Duodenal mucosa (tissue), 2 donors: Measurements from ENCODE around the gene COA3.
A peak's percentile ranks its signal among the peaks of the same experiment; 100 is the strongest.

ENCODE experiments used
- H3K27ac ChIP-seq: one replicate; pipeline ENCODE4 v1.7.0; 2013; ENCODE audit warnings: low read depth, low read length
- H3K27me3 ChIP-seq, 2 donors: one replicate each; pipeline ENCODE4 v1.7.0; 2013; ENCODE audit warnings: low read length in 2 of 2, control low read depth in 1 of 2; ENCODE audit not compliant: insufficient read depth in 2 of 2, control insufficient read depth in 1 of 2
- H3K36me3 ChIP-seq, 2 donors: one replicate each; pipeline ENCODE4 v1.7.0; 2013; ENCODE audit warnings: low read length in 2 of 2, control low read depth in 1 of 2; ENCODE audit not compliant: insufficient read depth in 2 of 2, control insufficient read depth in 1 of 2
- H3K4me1 ChIP-seq, 2 donors: one replicate each; pipeline ENCODE4 v1.7.0; 2013; ENCODE audit warnings: low read length in 2 of 2, control low read depth in 1 of 2; ENCODE audit not compliant: insufficient read depth in 2 of 2, control insufficient read depth in 1 of 2
- H3K4me3 ChIP-seq, 2 donors: one replicate each; pipeline ENCODE4 v1.7.0; 2013; ENCODE audit warnings: low read length in 2 of 2, low read depth in 1 of 2
- H3K9ac ChIP-seq, 2 donors: one replicate each; pipeline ENCODE4 v1.7.0; 2013; ENCODE audit warnings: low read length in 2 of 2, low read depth in 1 of 2
- H3K9me3 ChIP-seq, 2 donors: one replicate each; pipeline ENCODE4 v1.7.0; 2013; ENCODE audit warnings: low read length in 2 of 2, control low read depth in 1 of 2; ENCODE audit not compliant: control insufficient read depth in 1 of 2

Gene COA3

DNA sequence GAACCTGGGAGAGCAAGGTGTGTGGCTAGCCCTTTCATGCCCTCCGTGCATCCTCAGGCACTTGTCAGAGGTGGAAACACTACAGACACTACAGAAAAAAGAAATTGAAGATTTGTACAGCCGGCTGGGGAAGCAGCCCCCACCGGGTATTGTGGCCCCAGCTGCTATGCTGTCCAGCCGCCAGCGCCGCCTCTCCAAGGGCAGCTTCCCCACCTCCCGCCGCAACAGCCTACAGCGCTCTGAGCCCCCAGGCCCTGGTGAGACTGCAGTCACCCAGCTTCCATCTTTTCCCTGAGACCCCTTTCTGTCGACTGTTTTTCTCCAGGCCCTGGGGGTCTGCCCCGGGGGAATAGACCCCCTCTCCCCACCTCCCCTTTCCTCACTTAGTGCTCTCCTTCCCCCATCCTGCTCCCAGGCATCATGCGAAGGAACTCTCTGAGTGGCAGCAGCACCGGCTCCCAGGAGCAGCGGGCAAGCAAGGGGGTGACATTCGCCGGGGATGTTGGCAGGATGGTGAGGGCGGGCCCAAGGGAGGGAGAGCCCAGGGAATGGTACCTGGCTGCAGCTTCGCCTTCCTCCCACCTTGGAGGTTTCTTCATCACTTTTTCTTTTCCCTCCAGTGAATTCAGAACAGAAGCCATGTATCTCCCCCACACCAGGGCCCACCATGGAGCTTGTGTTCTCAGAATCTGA lies 2.3 kb downstream of the COA3 start:
- peaks cover 7 to 10% of the 10 kb centered on the region in 2 donors for H3K36me3 ChIP-seq
- H3K4me1 ChIP-seq: peaks cover 20 to 29% of the 10 kb centered on the region in 2 donors
- peak overlapping the region; percentile 71 for H3K27ac ChIP-seq
- no peaks in the 10 kb centered on the region for H3K27me3 ChIP-seq
- H3K4me3 ChIP-seq: peak overlapping the region; percentile 24 to 93
- H3K9me3 ChIP-seq: no peaks in the 10 kb centered on the region
- peak overlapping the region in 1 of 2 donors; percentile 98 for H3K9ac ChIP-seq

DNA sequence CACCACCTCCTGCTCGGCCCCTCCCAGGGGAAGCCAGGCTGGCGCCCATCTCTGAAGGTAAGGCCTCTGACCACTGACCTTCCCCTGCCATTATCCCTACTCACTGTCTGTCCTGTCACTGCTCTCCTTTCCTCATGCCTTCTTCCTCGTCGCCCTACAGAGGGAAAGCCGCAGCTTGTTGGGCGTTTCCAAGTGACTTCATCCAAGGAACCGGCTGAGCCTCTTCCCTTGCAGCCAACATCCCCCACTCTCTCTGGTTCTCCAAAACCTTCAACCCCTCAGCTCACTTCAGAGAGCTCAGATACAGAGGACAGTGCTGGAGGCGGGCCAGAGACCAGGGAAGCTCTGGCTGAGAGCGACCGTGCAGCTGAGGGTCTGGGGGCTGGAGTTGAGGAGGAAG lies 3.0 kb downstream of the COA3 start:
- H3K4me3 ChIP-seq: no peak overlapping the region
- H3K9me3 ChIP-seq: no peaks in the 10 kb centered on the region
- peaks cover 20 to 29% of the 10 kb centered on the region in 2 donors for H3K4me1 ChIP-seq
- H3K36me3 ChIP-seq: peaks cover 7 to 10% of the 10 kb centered on the region in 2 donors
- peak overlapping the region in 1 of 2 donors; percentile 14 for H3K9ac ChIP-seq
- no peaks in the 10 kb centered on the region for H3K27me3 ChIP-seq
- no peak overlapping the region for H3K27ac ChIP-seq

DNA sequence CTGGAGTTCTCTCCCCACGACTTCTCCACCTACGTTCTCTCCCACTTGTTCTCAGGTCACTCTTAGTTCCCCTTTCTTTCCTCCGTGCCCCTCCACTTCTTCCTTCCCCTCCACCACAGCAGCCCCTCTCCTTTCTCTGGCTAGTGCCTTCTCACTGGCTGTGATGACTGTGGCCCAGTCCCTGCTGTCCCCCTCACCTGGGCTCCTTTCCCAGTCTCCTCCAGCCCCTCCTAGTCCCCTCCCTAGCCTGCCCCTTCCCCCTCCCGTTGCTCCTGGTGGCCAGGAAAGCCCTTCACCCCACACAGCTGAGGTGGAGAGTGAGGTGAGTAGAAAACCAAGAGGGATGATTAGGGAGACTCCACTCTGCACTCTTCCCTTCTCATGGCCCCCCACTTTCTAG lies 3.4 kb downstream of the COA3 start:
- H3K27ac ChIP-seq: no peak overlapping the region
- no peaks in the 10 kb centered on the region for H3K27me3 ChIP-seq
- peaks cover 20 to 29% of the 10 kb centered on the region in 2 donors for H3K4me1 ChIP-seq
- H3K9me3 ChIP-seq: no peaks in the 10 kb centered on the region
- peaks cover 7 to 10% of the 10 kb centered on the region in 2 donors for H3K36me3 ChIP-seq
- H3K9ac ChIP-seq: peak overlapping the region in 1 of 2 donors; percentile 14
- no peak overlapping the region for H3K4me3 ChIP-seq

DNA sequence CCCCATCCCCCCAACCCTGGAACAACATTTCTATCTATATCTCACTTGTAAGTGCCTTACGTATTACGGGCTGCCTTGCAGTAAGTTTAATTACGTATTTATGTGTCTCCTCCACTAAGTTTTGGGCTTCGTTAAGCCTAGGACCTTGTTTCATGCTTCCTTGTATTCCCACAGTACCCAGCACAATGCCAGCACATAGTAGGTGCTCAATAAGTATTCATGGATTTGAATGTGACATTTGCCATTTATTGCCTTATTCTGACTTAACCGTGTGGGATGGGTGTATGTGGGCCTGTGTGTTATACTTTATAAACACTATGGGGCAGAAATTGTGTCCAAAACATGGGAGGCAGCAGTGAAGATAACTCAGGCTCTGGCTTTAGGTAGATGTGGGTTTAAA lies 6.0 kb downstream of the COA3 start:
- no peak overlapping the region for H3K4me3 ChIP-seq
- H3K4me1 ChIP-seq: peaks cover 20 to 22% of the 10 kb centered on the region in 2 donors
- H3K27ac ChIP-seq: no peak overlapping the region
- H3K9ac ChIP-seq: no peak overlapping the region
- no peaks in the 10 kb centered on the region for H3K27me3 ChIP-seq
- peaks cover 7 to 10% of the 10 kb centered on the region in 2 donors for H3K36me3 ChIP-seq
- H3K9me3 ChIP-seq: no peaks in the 10 kb centered on the region

DNA sequence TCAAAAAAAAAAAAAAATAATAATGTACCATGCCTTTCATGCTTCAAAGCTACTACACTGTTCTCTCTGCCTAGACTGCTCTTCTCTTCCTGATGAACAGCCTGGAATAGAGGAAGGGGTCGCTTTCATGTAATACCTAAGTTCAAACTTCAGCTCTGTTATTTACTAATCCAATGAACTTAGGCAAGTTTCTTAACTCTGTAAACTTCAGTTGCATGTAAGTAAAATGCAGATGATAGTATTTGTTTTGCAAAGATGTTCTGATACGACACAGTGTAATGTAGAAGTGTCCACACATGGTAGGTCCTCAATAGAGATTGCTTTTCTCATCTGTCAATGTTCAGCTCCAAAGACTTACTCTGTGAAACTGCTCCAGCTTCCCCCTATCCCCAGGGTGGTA lies 6.6 kb downstream of the COA3 start:
- H3K4me3 ChIP-seq: no peak overlapping the region
- peaks cover 6 to 10% of the 10 kb centered on the region in 2 donors for H3K36me3 ChIP-seq
- H3K4me1 ChIP-seq: peaks cover 16% of the 10 kb centered on the region in 2 donors
- H3K9me3 ChIP-seq: no peaks in the 10 kb centered on the region
- H3K27me3 ChIP-seq: no peaks in the 10 kb centered on the region
- H3K27ac ChIP-seq: no peak overlapping the region
- no peak overlapping the region for H3K9ac ChIP-seq

DNA sequence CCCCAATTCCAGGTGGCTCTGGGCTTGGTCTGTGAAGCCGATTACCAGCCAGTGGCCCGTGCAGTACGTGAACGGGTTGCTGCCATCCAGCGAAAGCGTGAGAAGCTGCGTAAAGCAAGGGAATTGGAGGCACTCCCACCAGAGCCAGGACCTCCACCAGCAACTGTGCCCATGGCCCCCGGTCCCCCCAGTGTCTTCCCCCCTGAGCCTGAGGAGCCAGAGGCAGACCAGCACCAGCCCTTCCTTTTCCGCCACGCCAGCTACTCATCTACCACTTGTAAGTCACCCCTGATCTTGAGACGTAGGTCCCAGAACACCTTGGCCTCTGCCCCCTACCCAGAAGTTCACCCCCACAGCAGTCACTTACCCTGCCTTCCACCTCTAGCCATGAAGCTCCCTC lies 11.2 kb downstream of the COA3 start:
- Histone ChIP-seq H3K9ac (no peak overlapping the region), H3K9me3 (no peaks in the 10 kb centered on the region), H3K4me1 (peaks cover 8 to 9% of the 10 kb centered on the region in 2 donors), H3K36me3 (no peaks in the 10 kb centered on the region), H3K4me3 (no peak overlapping the region), H3K27me3 (peaks cover 21 to 22% of the 10 kb centered on the region in 2 donors), H3K27ac (no peak overlapping the region)

DNA sequence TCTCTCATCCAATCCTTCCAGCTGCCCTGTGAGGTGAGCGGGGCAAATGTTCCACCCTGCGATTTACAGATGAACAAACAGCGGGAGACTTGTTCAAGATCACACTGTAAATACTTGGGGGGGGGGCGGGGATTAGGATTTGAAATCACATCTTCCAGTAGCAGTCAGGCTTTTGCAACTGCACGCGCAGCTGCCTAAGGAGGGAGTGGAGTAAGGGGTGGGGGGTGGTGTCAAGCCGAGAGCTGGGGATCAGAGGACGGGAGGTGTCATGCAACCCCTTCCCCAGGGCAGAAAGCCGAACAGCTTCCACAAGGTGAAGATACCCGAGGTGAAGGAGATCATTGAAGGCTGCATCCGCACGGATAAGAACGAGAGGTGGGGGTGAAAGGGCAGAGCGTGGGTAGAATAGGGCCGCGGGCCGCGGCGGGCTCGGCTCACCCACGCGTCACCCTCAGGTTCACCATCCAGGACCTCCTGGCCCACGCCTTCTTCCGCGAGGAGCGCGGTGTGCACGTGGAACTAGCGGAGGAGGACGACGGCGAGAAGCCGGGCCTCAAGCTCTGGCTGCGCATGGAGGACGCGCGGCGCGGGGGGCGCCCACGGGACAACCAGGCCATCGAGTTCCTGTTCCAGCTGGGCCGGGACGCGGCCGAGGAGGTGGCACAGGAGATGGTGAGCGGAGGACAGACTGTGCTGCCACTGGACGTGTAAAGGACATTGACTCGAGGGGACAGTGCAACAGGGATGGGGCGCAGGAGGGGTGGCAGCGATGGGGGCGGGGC lies 13.5 kb downstream of the COA3 start:
- Histone ChIP-seq H3K4me1 (peaks cover 10 to 12% of the 10 kb centered on the region in 2 donors), H3K4me3 (no peak overlapping the region), H3K27me3 (peaks cover 31 to 33% of the 10 kb centered on the region in 2 donors), H3K9ac (no peak overlapping the region), H3K36me3 (no peaks in the 10 kb centered on the region), H3K27ac (no peak overlapping the region), H3K9me3 (no peaks in the 10 kb centered on the region)

DNA sequence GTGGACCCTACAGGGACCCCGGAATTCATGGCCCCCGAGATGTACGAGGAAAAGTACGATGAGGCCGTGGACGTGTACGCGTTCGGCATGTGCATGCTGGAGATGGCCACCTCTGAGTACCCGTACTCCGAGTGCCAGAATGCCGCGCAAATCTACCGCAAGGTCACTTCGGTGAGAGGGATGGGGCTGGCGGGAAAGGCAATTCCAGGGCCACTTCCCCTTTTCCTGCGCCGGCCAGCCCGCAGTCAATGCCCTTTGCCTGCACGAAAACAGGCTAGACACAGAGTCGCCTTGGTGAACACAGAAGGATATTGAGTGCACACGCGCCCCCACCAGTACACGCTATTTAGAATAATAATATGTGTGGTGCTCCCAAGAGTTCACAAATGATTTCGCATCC lies 14.1 kb downstream of the COA3 start:
- peaks cover 31 to 33% of the 10 kb centered on the region in 2 donors for H3K27me3 ChIP-seq
- H3K4me3 ChIP-seq: no peak overlapping the region
- H3K9ac ChIP-seq: no peak overlapping the region
- peaks cover 0 to 2% of the 10 kb centered on the region in 2 donors for H3K36me3 ChIP-seq
- peaks cover 16 to 18% of the 10 kb centered on the region in 2 donors for H3K4me1 ChIP-seq
- no peak overlapping the region for H3K27ac ChIP-seq
- H3K9me3 ChIP-seq: no peaks in the 10 kb centered on the region

DNA sequence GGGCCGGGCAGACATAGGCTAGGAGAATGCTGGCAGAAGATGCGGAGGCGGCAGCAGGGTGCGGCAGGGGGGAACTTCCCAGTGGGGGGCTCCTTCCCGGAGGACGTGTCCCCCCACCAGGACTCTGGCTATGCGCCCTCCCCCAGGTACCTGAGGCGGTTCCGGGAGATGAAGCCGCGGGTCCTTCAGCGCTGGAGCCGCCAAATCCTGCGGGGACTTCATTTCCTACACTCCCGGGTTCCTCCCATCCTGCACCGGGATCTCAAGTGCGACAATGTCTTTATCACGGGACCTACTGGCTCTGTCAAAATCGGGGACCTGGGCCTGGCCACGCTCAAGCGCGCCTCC lies 14.7 kb downstream of the COA3 start:
- Histone ChIP-seq H3K4me1 (peaks cover 16 to 18% of the 10 kb centered on the region in 2 donors), H3K9me3 (no peaks in the 10 kb centered on the region), H3K4me3 (no peak overlapping the region), H3K27ac (no peak overlapping the region), H3K27me3 (peaks cover 31 to 33% of the 10 kb centered on the region in 2 donors), H3K9ac (no peak overlapping the region), H3K36me3 (peaks cover 5 to 6% of the 10 kb centered on the region in 2 donors)

DNA sequence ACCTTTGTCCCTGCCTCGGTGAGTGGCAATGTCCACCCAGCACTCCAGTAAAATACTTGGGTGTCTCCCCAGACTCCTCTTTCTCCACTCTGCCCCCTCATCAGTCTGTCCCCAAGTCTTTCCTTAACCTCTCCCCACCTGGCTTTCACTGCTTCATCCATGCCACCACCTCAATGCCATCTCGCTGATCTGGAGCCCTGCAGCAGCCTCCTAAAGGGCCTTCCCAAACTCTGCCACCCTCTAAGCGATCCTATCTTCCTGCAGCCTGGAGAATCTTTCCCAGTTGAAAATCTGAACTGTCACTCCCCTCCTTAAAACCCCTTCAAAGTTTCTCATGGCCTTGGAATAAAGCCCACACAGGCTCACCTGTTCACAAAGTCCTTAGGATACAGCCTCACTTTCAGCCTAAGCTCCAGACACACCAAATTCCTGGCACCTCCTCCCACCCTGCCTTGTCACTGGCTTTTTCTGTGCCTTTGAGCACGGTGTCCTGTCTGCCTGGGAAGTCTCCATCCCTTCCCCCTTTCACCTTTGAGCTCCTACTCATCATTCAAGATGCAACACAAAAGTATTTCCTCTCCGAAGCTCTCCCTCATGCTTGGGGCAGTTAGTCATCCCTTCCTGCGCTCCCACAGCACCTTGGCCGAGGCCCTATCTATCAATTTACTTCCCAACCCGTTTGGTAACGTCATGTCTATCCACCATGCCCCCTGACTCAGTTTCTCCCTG lies 15.3 kb downstream of the COA3 start:
- Histone ChIP-seq H3K9me3 (no peaks in the 10 kb centered on the region), H3K36me3 (peaks cover 10 to 12% of the 10 kb centered on the region in 2 donors), H3K4me1 (peaks cover 16 to 18% of the 10 kb centered on the region in 2 donors), H3K27ac (no peak overlapping the region), H3K27me3 (peaks cover 31 to 33% of the 10 kb centered on the region in 2 donors), H3K9ac (no peak overlapping the region), H3K4me3 (peak overlapping the region in 1 of 2 donors; percentile 5)
